ENCODE data around the gene UFC1. TPM values are rescaled to one million over a fixed set of nuclear protein-coding genes. Genes with fewer than 3 reads are reported as not detected.

Gene UFC1
- polyA plus RNA-seq, 3 donors = 100 to 120 (median 108) TPM

DNA sequence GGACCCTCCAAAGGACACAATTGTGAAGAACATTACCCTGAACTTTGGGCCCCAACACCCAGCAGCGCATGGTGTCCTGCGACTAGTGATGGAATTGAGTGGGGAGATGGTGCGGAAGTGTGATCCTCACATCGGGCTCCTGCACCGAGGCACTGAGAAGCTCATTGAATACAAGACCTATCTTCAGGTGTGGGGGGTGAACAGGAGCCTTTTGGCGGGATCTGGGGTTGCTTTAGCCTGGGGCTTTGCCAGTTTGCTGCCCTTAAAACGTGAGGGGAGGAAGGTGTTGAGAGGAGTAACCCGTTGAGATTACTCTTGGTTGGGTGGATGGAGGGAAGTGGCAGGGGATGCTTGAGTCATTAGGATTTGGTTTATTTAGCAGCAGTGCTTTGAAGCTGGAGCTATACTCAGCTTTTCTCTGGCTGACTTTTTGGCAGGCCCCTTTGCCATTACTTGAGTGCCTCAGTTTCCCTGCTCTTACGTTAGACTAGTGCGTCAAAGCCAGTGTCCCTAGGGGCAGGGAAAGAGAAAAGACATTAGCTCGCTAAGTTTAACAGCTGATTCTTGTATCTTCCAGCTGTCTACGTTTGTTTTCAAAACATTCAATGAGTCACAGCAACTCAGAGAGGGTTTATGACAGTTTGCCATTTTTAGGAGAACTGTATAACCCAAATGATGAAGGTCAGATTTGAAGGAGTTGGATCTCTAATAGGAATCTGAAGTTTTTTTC, 52.8 kb downstream of the UFC1 start:
- Histone ChIP-seq H3K27ac (ENCODE audit: low read depth in 1 of 2, low read length in 2 of 2) (no peak overlapping the region), H4K20me1 (ENCODE audit: insufficient read depth, low read length) (no peaks in the 10 kb centered on the region), H3K36me3 (replicated peaks in 1 of 2; ENCODE audit: control insufficient read depth in 1 of 2, insufficient read depth in 2 of 2, low read length in 2 of 2) (peaks cover 53 to 85% of the 10 kb centered on the region in 2 donors), H3K27me3 (ENCODE audit: control insufficient read depth in 2 of 2, insufficient read depth in 2 of 2, low read length in 2 of 2) (no peaks in the 10 kb centered on the region), H3K79me2 (ENCODE audit: insufficient read depth, low read length) (peaks cover 65% of the 10 kb centered on the region), H2AFZ (ENCODE audit: insufficient read depth, low read depth, low read length, poor library complexity, severe bottlenecking) (no peak overlapping the region), H3K4me1 (ENCODE audit: control insufficient read depth in 1 of 2, insufficient read depth in 2 of 2, low read length in 2 of 2) (peaks cover 25 to 38% of the 10 kb centered on the region in 2 donors), H3K4me3 (replicated peaks in 1 of 3; ENCODE audit: low read depth in 2 of 3, low read length in 3 of 3) (no peak overlapping the region), H3K4me2 (replicated peaks; ENCODE audit: extremely low read depth, low read length, poor library complexity, severe bottlenecking) (no peak overlapping the region), H3K9ac (ENCODE audit: insufficient read depth, low read length, poor library complexity, severe bottlenecking) (no peak overlapping the region), H3K9me3 (replicated peaks in 1 of 2; ENCODE audit: control insufficient read depth in 1 of 2, insufficient read depth in 1 of 2, low read length in 2 of 2) (no peaks in the 10 kb centered on the region)
- no peak overlapping the region for H3K4me3 Mint-ChIP-seq
- no peaks in the 10 kb centered on the region for H3K27me3 Mint-ChIP-seq (ENCODE audit: low read depth in 3 of 3)
- TF ChIP-seq, protein P1, sequence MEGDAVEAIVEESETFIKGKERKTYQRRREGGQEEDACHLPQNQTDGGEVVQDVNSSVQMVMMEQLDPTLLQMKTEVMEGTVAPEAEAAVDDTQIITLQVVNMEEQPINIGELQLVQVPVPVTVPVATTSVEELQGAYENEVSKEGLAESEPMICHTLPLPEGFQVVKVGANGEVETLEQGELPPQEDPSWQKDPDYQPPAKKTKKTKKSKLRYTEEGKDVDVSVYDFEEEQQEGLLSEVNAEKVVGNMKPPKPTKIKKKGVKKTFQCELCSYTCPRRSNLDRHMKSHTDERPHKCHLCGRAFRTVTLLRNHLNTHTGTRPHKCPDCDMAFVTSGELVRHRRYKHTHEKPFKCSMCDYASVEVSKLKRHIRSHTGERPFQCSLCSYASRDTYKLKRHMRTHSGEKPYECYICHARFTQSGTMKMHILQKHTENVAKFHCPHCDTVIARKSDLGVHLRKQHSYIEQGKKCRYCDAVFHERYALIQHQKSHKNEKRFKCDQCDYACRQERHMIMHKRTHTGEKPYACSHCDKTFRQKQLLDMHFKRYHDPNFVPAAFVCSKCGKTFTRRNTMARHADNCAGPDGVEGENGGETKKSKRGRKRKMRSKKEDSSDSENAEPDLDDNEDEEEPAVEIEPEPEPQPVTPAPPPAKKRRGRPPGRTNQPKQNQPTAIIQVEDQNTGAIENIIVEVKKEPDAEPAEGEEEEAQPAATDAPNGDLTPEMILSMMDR (IDR thresholded peaks at IDR 0.05) = no peak
- peaks cover 36% of the 10 kb centered on the region for H3K4me1 Mint-ChIP-seq
- peaks cover 58 to 78% of the 10 kb centered on the region in 2 donors for H3K36me3 Mint-ChIP-seq
- intact Hi-C loops (cut with micrococcal nuclease) = loop anchor here in 1 of 2 donors (5.0 kb wide), 1 partner anchor 171 kb away; no protein-coding TSS in a partner anchor
- DNase-seq = no peak
- 94% methylated on average over 11 of the region's 12 CpGs for WGBS (ENCODE audit: insufficient coverage)
- H3K9me3 Mint-ChIP-seq = peaks cover 0 to 2% (median 0%) of the 10 kb centered on the region in 7 donors
- H3K27ac Mint-ChIP-seq = peak overlapping the region in 1 of 7 donors; percentile 47

DNA sequence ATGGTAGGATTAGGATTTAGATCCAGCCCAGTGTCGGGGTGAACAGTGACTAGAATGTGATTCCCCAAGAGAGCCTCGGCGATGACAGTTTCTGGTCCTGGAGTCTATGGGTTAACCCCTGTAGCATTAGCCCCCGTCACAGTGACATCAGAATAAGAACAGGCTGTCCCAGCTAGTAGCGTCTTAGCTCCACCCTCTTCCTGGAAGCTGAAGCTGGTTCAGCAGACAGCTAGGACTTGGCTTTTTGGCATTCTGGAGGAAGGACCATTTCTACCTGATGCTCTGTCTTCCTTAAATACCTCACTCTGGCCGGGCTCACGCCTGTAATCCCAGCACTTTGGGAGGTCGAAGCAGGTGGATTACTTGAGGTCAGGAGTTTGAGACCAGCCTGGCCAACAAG, 53.4 kb downstream of the UFC1 start:
- H3K4me3 ChIP-seq (replicated peaks in 1 of 3; ENCODE audit: low read depth in 2 of 3, low read length in 3 of 3) = no peak overlapping the region
- H3K27me3 ChIP-seq (ENCODE audit: control insufficient read depth in 2 of 2, insufficient read depth in 2 of 2, low read length in 2 of 2) = no peaks in the 10 kb centered on the region
- Mint-ChIP-seq H3K36me3 (peaks cover 64 to 84% of the 10 kb centered on the region in 2 donors), H3K4me1 (peaks cover 34% of the 10 kb centered on the region), H3K27me3 (ENCODE audit: low read depth in 3 of 3) (no peaks in the 10 kb centered on the region), H3K27ac (no peak overlapping the region), H3K9me3 (peaks cover 0 to 2% (median 0%) of the 10 kb centered on the region in 7 donors), H3K4me3 (no peak overlapping the region)
- WGBS (ENCODE audit: insufficient coverage) = 93% methylated on average over 5 of the region's 8 CpGs
- H3K4me1 ChIP-seq (ENCODE audit: control insufficient read depth in 1 of 2, insufficient read depth in 2 of 2, low read length in 2 of 2) = peaks cover 21 to 33% of the 10 kb centered on the region in 2 donors
- no peak for DNase-seq
- intact Hi-C loops (cut with micrococcal nuclease) = loop anchor here in 1 of 2 donors (5.0 kb wide), 1 partner anchor 170 kb away; no protein-coding TSS in a partner anchor
- H3K9me3 ChIP-seq (replicated peaks in 1 of 2; ENCODE audit: control insufficient read depth in 1 of 2, insufficient read depth in 1 of 2, low read length in 2 of 2) = no peaks in the 10 kb centered on the region
- H4K20me1 ChIP-seq (ENCODE audit: insufficient read depth, low read length) = no peaks in the 10 kb centered on the region
- no peak overlapping the region for H2AFZ ChIP-seq (ENCODE audit: insufficient read depth, low read depth, low read length, poor library complexity, severe bottlenecking)
- H3K9ac ChIP-seq (ENCODE audit: insufficient read depth, low read length, poor library complexity, severe bottlenecking) = no peak overlapping the region
- peaks cover 70% of the 10 kb centered on the region for H3K79me2 ChIP-seq (ENCODE audit: insufficient read depth, low read length)
- H3K36me3 ChIP-seq (replicated peaks in 1 of 2; ENCODE audit: control insufficient read depth in 1 of 2, insufficient read depth in 2 of 2, low read length in 2 of 2) = peaks cover 59 to 91% of the 10 kb centered on the region in 2 donors
- H3K4me2 ChIP-seq (replicated peaks; ENCODE audit: extremely low read depth, low read length, poor library complexity, severe bottlenecking) = no peak overlapping the region
- no peak overlapping the region for H3K27ac ChIP-seq (ENCODE audit: low read depth in 1 of 2, low read length in 2 of 2)
- TF ChIP-seq, protein P1 (IDR thresholded peaks at IDR 0.05) = no peak

Small RNAs within 50 kb of the gene (small RNA-seq; reads per million reads assigned to genes)
- gene RF01225 (ENCODE audit: insufficient read length, low read depth) = not detected

Other genes with a start within 250 kb of the UFC1 start
- gene ITLN2, start 199.2 kb upstream of the UFC1 start, polyA plus RNA-seq = not detected
- 10 to 100 TPM; 28.8 to 58.0 (median 35.9) TPM for gene F11R, start 132.8 kb upstream of the UFC1 start, polyA plus RNA-seq
- gene TSTD1, start 115.0 kb upstream of the UFC1 start, polyA plus RNA-seq = 10 to 100 TPM in 2 of 3 donors, 1 to 10 TPM in 1; 9.9 to 20.3 (median 11.8) TPM
- gene USF1, start 108.0 kb upstream of the UFC1 start, polyA plus RNA-seq = 100 to 1,000 TPM in 1 of 3 donors, 10 to 100 TPM in 1, 1 to 10 TPM in 1; 6.3 to 335 (median 25.5) TPM
- 100 to 1,000 TPM; 101 to 140 (median 129) TPM for gene ARHGAP30, start 84.1 kb upstream of the UFC1 start, polyA plus RNA-seq
- gene NECTIN4, start 64.4 kb upstream of the UFC1 start, polyA plus RNA-seq = under 1 TPM in 2 of 3 donors, not detected in 1; 0.07 TPM
- under 1 TPM in 1 of 3 donors, not detected in 2; 0.08 TPM for gene KLHDC9, start 55.6 kb upstream of the UFC1 start, polyA plus RNA-seq
- 10 to 100 TPM; 59.1 to 80.7 (median 65.6) TPM for gene PFDN2, start 35.9 kb upstream of the UFC1 start, polyA plus RNA-seq
- 10 to 100 TPM; 28.4 to 84.7 (median 35.7) TPM for gene NIT1, start 35.9 kb upstream of the UFC1 start, polyA plus RNA-seq
- gene DEDD, start 21.3 kb upstream of the UFC1 start, polyA plus RNA-seq = 10 to 100 TPM; 40.9 to 56.3 (median 42.2) TPM
- 10 to 100 TPM; 11.0 to 42.8 (median 11.3) TPM for gene USP21, start 5.5 kb downstream of the UFC1 start, polyA plus RNA-seq
- 10 to 100 TPM; 10.5 to 42.6 (median 10.8) TPM for gene PPOX, start 12.4 kb downstream of the UFC1 start, polyA plus RNA-seq
- gene B4GALT3, start 23.5 kb downstream of the UFC1 start, polyA plus RNA-seq = 10 to 100 TPM; 16.8 to 50.3 (median 21.0) TPM
- under 1 TPM in 2 of 3 donors, not detected in 1; 0.01 to 0.04 TPM for gene ADAMTS4, start 45.1 kb downstream of the UFC1 start, polyA plus RNA-seq
- 100 to 1,000 TPM in 2 of 3 donors, 10 to 100 TPM in 1; 87.5 to 119 (median 101) TPM for gene NDUFS2, start 48.4 kb downstream of the UFC1 start, polyA plus RNA-seq
- gene FCER1G, start 61.3 kb downstream of the UFC1 start, polyA plus RNA-seq = 1,000 to 10,000 TPM; 2,686 to 4,191 (median 2,715) TPM
- gene APOA2, start 69.7 kb downstream of the UFC1 start, polyA plus RNA-seq = not detected
- gene TOMM40L, start 72.1 kb downstream of the UFC1 start, polyA plus RNA-seq = 10 to 100 TPM in 1 of 3 donors, 1 to 10 TPM in 2; 3.8 to 31.5 (median 5.2) TPM
- not detected for gene NR1I3, start 84.2 kb downstream of the UFC1 start, polyA plus RNA-seq
- gene PCP4L1, start 104.8 kb downstream of the UFC1 start, polyA plus RNA-seq = not detected
- 1 to 10 TPM in 1 of 3 donors, under 1 TPM in 1, not detected in 1; 0.16 to 9.4 TPM for gene MPZ, start 156.0 kb downstream of the UFC1 start, polyA plus RNA-seq
- gene SDHC, start 160.4 kb downstream of the UFC1 start, polyA plus RNA-seq = 100 to 1,000 TPM; 208 to 350 (median 323) TPM
- not detected for gene CFAP126, start 213.9 kb downstream of the UFC1 start, polyA plus RNA-seq

All from CD14-positive monocyte (primary cell).